ENCODE data around the gene ZNF746. TPM values are rescaled to one million over a fixed set of nuclear protein-coding genes. Genes with fewer than 3 reads are reported as not detected.

ZNF746 gene
- 10 to 100 TPM; 29.0 to 29.3 TPM for total RNA-seq

DNA sequence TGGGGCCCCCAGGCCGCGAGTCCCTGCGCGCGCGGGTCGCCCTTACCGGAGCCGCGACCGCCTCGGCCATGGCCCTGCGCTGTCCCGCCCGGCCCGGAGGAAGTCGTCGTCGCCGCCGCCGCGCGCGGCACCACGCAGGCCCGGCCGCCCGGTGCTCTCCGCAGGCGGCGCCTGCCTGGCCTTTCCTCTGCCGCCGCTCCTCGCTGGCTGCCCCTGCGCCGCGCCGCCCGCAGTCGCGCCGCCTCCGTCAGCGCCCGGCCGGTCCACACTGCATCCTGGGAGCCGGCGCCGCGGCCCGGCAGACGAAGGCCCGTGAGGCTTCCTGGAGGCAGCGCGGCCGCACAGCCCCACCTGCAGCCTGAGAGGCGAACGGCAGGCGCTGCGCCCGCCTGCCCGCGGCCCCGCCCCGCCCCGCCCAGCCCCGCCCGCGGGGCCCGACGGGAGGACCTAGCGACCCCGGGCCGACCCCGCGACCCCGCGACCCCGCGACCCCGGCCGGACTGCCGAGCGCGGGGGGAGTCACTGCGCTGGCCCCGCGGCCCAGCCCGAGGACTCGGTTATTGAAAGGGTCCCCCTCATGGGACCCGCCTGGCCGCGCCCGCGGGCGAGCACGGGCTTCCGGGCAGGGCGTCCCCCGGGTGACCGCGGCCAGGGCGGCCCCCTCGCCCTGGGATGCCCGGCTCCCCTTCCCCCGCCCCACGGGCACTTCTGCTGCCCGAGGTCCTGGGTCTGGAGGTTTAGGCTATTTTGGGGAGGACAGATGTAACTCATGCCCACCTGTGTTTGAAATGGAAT is at the start of gene ZNF746:
Gene ZNF746, minus strand, starts transcription at position 343 of the 795 bp plus-strand sequence. Its CDS starts 273 bp downstream, at position 70.

DNA sequence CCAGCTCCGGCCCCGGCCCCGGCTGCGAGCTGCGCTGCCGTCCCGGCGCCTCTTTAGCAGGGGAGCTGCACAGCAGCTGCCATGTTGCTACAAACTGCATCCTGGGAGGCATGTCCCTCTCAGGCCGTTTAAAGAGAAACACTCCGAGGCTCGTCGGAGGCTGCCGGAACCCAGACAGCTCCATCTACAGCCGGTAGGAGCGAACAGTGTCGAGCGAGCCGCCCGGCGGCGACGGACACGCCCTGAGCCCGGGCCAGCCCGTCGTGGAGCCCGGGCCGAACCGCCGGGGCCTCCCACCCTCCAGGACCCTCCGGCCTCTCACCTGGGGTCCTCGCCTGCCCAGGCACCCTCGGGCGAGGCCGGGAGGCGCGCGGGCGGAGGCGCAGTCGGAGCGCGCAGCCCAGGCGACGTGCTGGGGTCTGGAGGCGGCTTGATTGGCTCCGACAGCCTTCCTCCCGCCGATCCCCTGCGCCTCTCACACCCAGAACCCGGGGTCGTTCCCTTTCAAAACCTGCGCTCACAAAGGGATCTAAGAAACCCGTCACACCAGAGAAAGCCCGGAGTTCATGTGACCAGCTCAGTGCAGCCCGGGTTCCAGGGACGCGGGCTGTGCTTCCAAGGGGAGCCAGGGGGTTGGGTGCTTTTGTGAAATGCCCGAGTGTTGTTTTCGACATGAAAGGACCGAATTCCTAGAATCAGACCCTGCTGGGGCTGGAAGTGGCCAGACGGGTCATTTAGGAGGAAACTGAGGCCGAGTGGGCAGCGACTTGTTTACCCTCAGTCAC is 36.9 kb downstream of the ZNF746 start, which contains the start of gene ZNF777:
Gene ZNF777, minus strand, starts transcription at position 570 of the 785 bp plus-strand sequence. CDS start 5,040 bp downstream, outside the sequence.

Other genes starting within 250 kb of the ZNF746 start
- gene ZNF783, start 235.6 kb downstream of the ZNF746 start, total RNA-seq = 1 to 10 TPM; 5.0 to 5.9 TPM
- 10 to 100 TPM in 1 of 2 donors, 1 to 10 TPM in 1; 8.9 to 10.7 TPM for gene ZNF777, start 36.7 kb downstream of the ZNF746 start, total RNA-seq

All from melanocyte of skin (primary cell).